Fibroblast of villous mesenchyme (primary cell): ENCODE results near the gene GC. TPM values are rescaled to one million over a fixed set of nuclear protein-coding genes. Genes with fewer than 3 reads are reported as not detected.

Source experiments
- DNase-seq: peaks from one replicate; pipeline ENCODE4 v3.0.0-alpha.2; 2010; ENCODE audit warnings: low read depth
- H3K4me3 ChIP-seq: 2 replicates; pipeline ENCODE4 v1.5.1; 2011; ENCODE audit warnings: low read depth, mild to moderate bottlenecking, low read length
- CTCF ChIP-seq: IDR thresholded peaks from 2 replicates; pipeline ENCODE4 v1.5.1; 2012; ENCODE audit warnings: low read depth, mild to moderate bottlenecking, low read length; ENCODE audit not compliant: insufficient read depth
- total RNA-seq: library from RNA; depleted of rRNA; stranded (reverse); fragments of >200 nt; gene quantifications from 2 replicates; pipeline ENCODE4 v1.2.3, GENCODE V29; 2012

GC gene
- total RNA-seq, 1 donor, result not detected

- DNase-seq, result peak; percentile 14
- peak; percentile 31 for TF ChIP-seq CTCF
- no peak overlapping the region for H3K4me3 ChIP-seq
Measured at GRCh38 chr4:71732706-71733105, 51.2 kb downstream of the GC start.

- no peak overlapping the region for H3K4me3 ChIP-seq
- no peak for TF ChIP-seq CTCF
- no peak for DNase-seq
Measured at GRCh38 chr4:71732066-71732465, 51.8 kb downstream of the GC start.

GRCh38 chr4:71729856-71730255, 54.0 kb downstream of the GC start:
- DNase-seq, result no peak
- no peak overlapping the region for H3K4me3 ChIP-seq
- TF ChIP-seq CTCF, result no peak

- peak; percentile 64 for DNase-seq
- TF ChIP-seq CTCF, result peak; percentile 60
- H3K4me3 ChIP-seq, result no peak overlapping the region
Measured at GRCh38 chr4:71713611-71714203, 70.2 kb downstream of the GC start.

- H3K4me3 ChIP-seq, result no peak overlapping the region
- DNase-seq, result no peak
- TF ChIP-seq CTCF, result no peak
Measured at GRCh38 chr4:71711985-71712348, 71.9 kb downstream of the GC start.

GRCh38 chr4:71711044-71711984, 72.6 kb downstream of the GC start:
- no peak overlapping the region for H3K4me3 ChIP-seq
- DNase-seq, result no peak
- no peak for TF ChIP-seq CTCF
